ENCODE measurements around the gene LRP5.

DNA sequence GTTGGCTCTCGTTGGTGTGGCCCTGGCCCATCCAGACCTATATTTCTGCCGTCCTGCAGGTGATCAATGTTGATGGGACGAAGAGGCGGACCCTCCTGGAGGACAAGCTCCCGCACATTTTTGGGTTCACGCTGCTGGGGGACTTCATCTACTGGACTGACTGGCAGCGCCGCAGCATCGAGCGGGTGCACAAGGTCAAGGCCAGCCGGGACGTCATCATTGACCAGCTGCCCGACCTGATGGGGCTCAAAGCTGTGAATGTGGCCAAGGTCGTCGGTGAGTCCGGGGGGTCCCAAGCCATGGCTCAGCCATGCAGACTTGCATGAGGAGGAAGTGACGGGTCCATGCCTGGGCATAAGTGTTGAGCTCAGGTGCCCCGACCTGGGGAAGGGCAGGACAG is 91.0 kb downstream of the LRP5 start:
- TF ChIP-seq, protein P1, sequence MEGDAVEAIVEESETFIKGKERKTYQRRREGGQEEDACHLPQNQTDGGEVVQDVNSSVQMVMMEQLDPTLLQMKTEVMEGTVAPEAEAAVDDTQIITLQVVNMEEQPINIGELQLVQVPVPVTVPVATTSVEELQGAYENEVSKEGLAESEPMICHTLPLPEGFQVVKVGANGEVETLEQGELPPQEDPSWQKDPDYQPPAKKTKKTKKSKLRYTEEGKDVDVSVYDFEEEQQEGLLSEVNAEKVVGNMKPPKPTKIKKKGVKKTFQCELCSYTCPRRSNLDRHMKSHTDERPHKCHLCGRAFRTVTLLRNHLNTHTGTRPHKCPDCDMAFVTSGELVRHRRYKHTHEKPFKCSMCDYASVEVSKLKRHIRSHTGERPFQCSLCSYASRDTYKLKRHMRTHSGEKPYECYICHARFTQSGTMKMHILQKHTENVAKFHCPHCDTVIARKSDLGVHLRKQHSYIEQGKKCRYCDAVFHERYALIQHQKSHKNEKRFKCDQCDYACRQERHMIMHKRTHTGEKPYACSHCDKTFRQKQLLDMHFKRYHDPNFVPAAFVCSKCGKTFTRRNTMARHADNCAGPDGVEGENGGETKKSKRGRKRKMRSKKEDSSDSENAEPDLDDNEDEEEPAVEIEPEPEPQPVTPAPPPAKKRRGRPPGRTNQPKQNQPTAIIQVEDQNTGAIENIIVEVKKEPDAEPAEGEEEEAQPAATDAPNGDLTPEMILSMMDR (IDR thresholded peaks at IDR 0.05): no peak
- no peak for TF ChIP-seq POLR2A (IDR thresholded peaks at IDR 0.05)
